H1 (cell line): ENCODE results near the gene RP9. TPM values are rescaled to one million over a fixed set of nuclear protein-coding genes. Genes with fewer than 3 reads are reported as not detected.

Source experiments
- CTCF ChIA-PET: fragments of 300-600 bp; sonication (Branson Sonifier 250); formaldehyde crosslinking; loops from one replicate; lab custom pipeline; 2021; ENCODE audit not compliant: partially characterized antibody; lab: Charles Lee
- POLR2A ChIA-PET: fragments of 300-600 bp; sonication (Branson Sonifier 250); formaldehyde crosslinking; loops from one replicate; lab custom pipeline; 2021; ENCODE audit warnings: inconsistent platforms; ENCODE audit not compliant: partially characterized antibody; lab: Charles Lee
- DNase-seq, 2 experiments: peaks; one replicate each; pipeline versions ENCODE4 v3.0.0 to v3.0.0-alpha.2; 2010 to 2022; ENCODE audit warnings: low spot score in 2 of 2, low read depth in 1 of 2, mixed read lengths in 1 of 2
- FAIRE-seq: peaks from 2 replicates; lab custom pipeline; 2011; peaks lifted over from hg19 to GRCh38; lab: Jason Lieb, UNC
- H2AFZ ChIP-seq: 2 replicates; pipeline ENCODE4 v1.8.1; 2012; ENCODE audit warnings: low read length, inconsistent platforms
- H2AK5ac ChIP-seq: 2 replicates; pipeline ENCODE4 v1.6.1; 2013; ENCODE audit warnings: low read depth, low read length
- H2BK120ac ChIP-seq: replicated peaks from 2 replicates; pipeline ENCODE3; 2013; ENCODE audit warnings: low read depth, low read length, inconsistent platforms
- H2BK12ac ChIP-seq: 2 replicates; pipeline ENCODE4 v1.6.1; 2013; ENCODE audit warnings: low read depth, low read length
- H2BK15ac ChIP-seq: 2 replicates; pipeline ENCODE4 v1.6.1; 2013; ENCODE audit warnings: low read length
- H2BK20ac ChIP-seq: 2 replicates; pipeline ENCODE4 v1.6.1; 2013; ENCODE audit warnings: low read length
- H2BK5ac ChIP-seq: 2 replicates; pipeline ENCODE4 v1.6.1; 2013; ENCODE audit warnings: low read depth, low read length
- H3K14ac ChIP-seq: 2 replicates; pipeline ENCODE4 v1.6.1; 2013; ENCODE audit warnings: inconsistent platforms; ENCODE audit not compliant: insufficient read length
- H3K18ac ChIP-seq: 2 replicates; pipeline ENCODE4 v1.6.1; 2013; ENCODE audit warnings: low read length; ENCODE audit errors: extremely low read depth
- H3K23ac ChIP-seq: 2 replicates; pipeline ENCODE4 v1.6.1; 2013; ENCODE audit warnings: inconsistent platforms; ENCODE audit not compliant: insufficient read length
- H3K23me2 ChIP-seq: 2 replicates; pipeline ENCODE4 v1.6.1; 2013; ENCODE audit warnings: low read depth, low read length
- H3K27ac ChIP-seq: 2 replicates; pipeline ENCODE4 v1.6.1; 2011; ENCODE audit warnings: low read depth, low read length, inconsistent platforms
- H3K27me3 ChIP-seq, 4 experiments: replicated peaks in 1 of 4; 1 replicate in 1 of 4; 2 replicates in 3 of 4; pipeline versions ENCODE4 v1.6.1 to v1.8.1; 2011 to 2013; ENCODE audit warnings: low read length in 3 of 4, mild to moderate bottlenecking in 3 of 4, inconsistent platforms in 2 of 4, mixed read lengths in 2 of 4, moderate library complexity in 1 of 4; ENCODE audit not compliant: control insufficient read depth in 3 of 4, insufficient read depth in 3 of 4; ENCODE audit errors: extremely low read depth in 1 of 4
- H3K36me3 ChIP-seq, 4 experiments: 2 replicates each; pipeline versions ENCODE4 v1.6.1 to v1.8.1; 2011 to 2013; ENCODE audit warnings: mild to moderate bottlenecking in 4 of 4, low read length in 3 of 4, moderate library complexity in 2 of 4, control low read depth in 1 of 4, inconsistent platforms in 1 of 4; ENCODE audit not compliant: insufficient read depth in 4 of 4, control insufficient read depth in 2 of 4
- H3K4ac ChIP-seq: replicated peaks from 2 replicates; pipeline ENCODE3; 2013; ENCODE audit warnings: low read length, low read depth, mixed read lengths, inconsistent platforms; ENCODE audit not compliant: insufficient read length
- H3K4me1 ChIP-seq, 4 experiments: replicated peaks in 1 of 4; 1 replicate in 1 of 4; 2 replicates in 3 of 4; pipeline versions ENCODE4 v1.6.1 to v1.8.1; 2011 to 2013; ENCODE audit warnings: low read length in 3 of 4, inconsistent platforms in 2 of 4, mixed read lengths in 1 of 4; ENCODE audit not compliant: insufficient read depth in 4 of 4, control insufficient read depth in 3 of 4
- H3K4me2 ChIP-seq, 2 experiments: 2 replicates each; pipeline versions ENCODE4 v1.6.1 to v1.8.1; 2011 to 2013; ENCODE audit warnings: low read depth in 2 of 2, low read length in 2 of 2, control low read depth in 1 of 2, inconsistent platforms in 1 of 2, mild to moderate bottlenecking in 1 of 2; ENCODE audit not compliant: insufficient read depth in 1 of 2
- H3K4me3 ChIP-seq, 4 experiments: fragments of 200-600, 300-600 bp in 1 of 4; sonication (generic), shearing (Covaris generic), sonication (Bioruptor Twin) in 1 of 4; 2 replicates each; pipeline versions ENCODE4 v1.5.1 to v1.8.1; 2011 to 2016; ENCODE audit warnings: low read length in 4 of 4, low read depth in 3 of 4, control low read depth in 2 of 4, inconsistent platforms in 2 of 4, mild to moderate bottlenecking in 2 of 4, mixed read lengths in 1 of 4, moderate library complexity in 1 of 4; ENCODE audit not compliant: insufficient read depth in 2 of 4; ENCODE audit errors: extremely low read depth in 1 of 4
- H3K56ac ChIP-seq: replicated peaks from 2 replicates; pipeline ENCODE3; 2013; ENCODE audit warnings: low read depth, mild to moderate bottlenecking, mixed read lengths, low read length, inconsistent platforms; ENCODE audit not compliant: insufficient read length
- H3K79me1 ChIP-seq: 2 replicates; pipeline ENCODE4 v1.6.1; 2013; ENCODE audit warnings: low read depth, low read length, control low read depth
- H3K79me2 ChIP-seq, 2 experiments: 2 replicates each; pipeline versions ENCODE4 v1.6.1 to v1.8.1; 2012 to 2013; ENCODE audit warnings: low read length in 2 of 2, mild to moderate bottlenecking in 2 of 2, inconsistent platforms in 1 of 2; ENCODE audit not compliant: insufficient read depth in 2 of 2, control insufficient read depth in 1 of 2
- H3K9ac ChIP-seq, 4 experiments: replicated peaks in 1 of 4; 1 replicate in 1 of 4; 2 replicates in 3 of 4; pipeline versions ENCODE4 v1.6.1 to v1.8.1; 2011 to 2013; ENCODE audit warnings: low read depth in 3 of 4, low read length in 3 of 4, control low read depth in 2 of 4, mild to moderate bottlenecking in 2 of 4, moderate library complexity in 2 of 4, inconsistent platforms in 1 of 4; ENCODE audit errors: extremely low read depth in 1 of 4
- H3K9me3 ChIP-seq, 2 experiments: 2 replicates each; pipeline versions ENCODE4 v1.6.1 to v1.8.1; 2012 to 2013; ENCODE audit warnings: mild to moderate bottlenecking in 2 of 2, moderate library complexity in 2 of 2, control low read depth in 1 of 2, inconsistent platforms in 1 of 2, low read depth in 1 of 2, low read length in 1 of 2, mixed read lengths in 1 of 2; ENCODE audit not compliant: insufficient read depth in 2 of 2
- H4K20me1 ChIP-seq, 2 experiments: replicated peaks in 1 of 2; 2 replicates each; pipeline versions ENCODE3 to v1.8.1; 2011 to 2013; ENCODE audit warnings: inconsistent platforms in 2 of 2, low read length in 2 of 2, mild to moderate bottlenecking in 1 of 2; ENCODE audit not compliant: insufficient read depth in 2 of 2, control insufficient read depth in 1 of 2
- H4K5ac ChIP-seq: 2 replicates; pipeline ENCODE4 v1.6.1; 2013; ENCODE audit warnings: low read length, low read depth, mixed read lengths, inconsistent platforms; ENCODE audit not compliant: insufficient read length
- H4K8ac ChIP-seq: 2 replicates; pipeline ENCODE4 v1.8.0; 2013; ENCODE audit warnings: mild to moderate bottlenecking, moderate library complexity, low read length, inconsistent platforms; ENCODE audit not compliant: insufficient read depth; ENCODE audit errors: extremely low read depth
- H4K91ac ChIP-seq: replicated peaks from 2 replicates; pipeline ENCODE3; 2013; ENCODE audit warnings: low read length, mixed read lengths, inconsistent platforms; ENCODE audit not compliant: insufficient read length
- CHD2 ChIP-seq: IDR thresholded peaks from 2 replicates; pipeline ENCODE4 v1.6.1; 2012; ENCODE audit warnings: low read length, improper control_type of control experiment
- HDAC2 ChIP-seq, 2 experiments: fragments of 300-600 bp in 1 of 2; sonication (generic) in 1 of 2; IDR thresholded peaks; 2 replicates each; pipeline ENCODE4 v1.6.1; 2011 to 2012; ENCODE audit warnings: low read depth in 2 of 2, low read length in 2 of 2, mild to moderate bottlenecking in 2 of 2, moderate library complexity in 2 of 2, borderline replicate concordance in 1 of 2, inconsistent platforms in 1 of 2
- KDM1A ChIP-seq: fragments of 200-600, 300-600 bp; sonication (generic); IDR thresholded peaks from 2 replicates; pipeline ENCODE4 v1.7.1; 2016; ENCODE audit warnings: mild to moderate bottlenecking, low read length, borderline replicate concordance
- KDM5A ChIP-seq: fragments of 200-600 bp; IDR thresholded peaks from 2 replicates; pipeline ENCODE4 v1.7.1; 2012; ENCODE audit warnings: mild to moderate bottlenecking, low read length, inconsistent platforms, mixed read lengths
- SP1 ChIP-seq: IDR thresholded peaks from 2 replicates; pipeline ENCODE4 v1.6.1; 2011; ENCODE audit warnings: low read depth, low read length
- TBP ChIP-seq: IDR thresholded peaks from 2 replicates; pipeline ENCODE4 v1.6.1; 2011; ENCODE audit warnings: low read depth, low read length, improper control_type of control experiment
- TEAD4 ChIP-seq: IDR thresholded peaks from 2 replicates; pipeline ENCODE4 v1.6.1; 2012; ENCODE audit warnings: low read depth, low read length, inconsistent platforms, mixed read lengths
- WGBS, 2 experiments: shearing (Covaris generic) in 1 of 2; methylation state at CpG; one replicate each; pipeline versions ENCODE4 v1.1.6 to v1.1.7; 2013 to 2015; ENCODE audit warnings: low lambda C conversion rate in 2 of 2, mixed read lengths in 2 of 2, inconsistent platforms in 1 of 2, low coverage in 1 of 2, missing lambda C conversion rate in 1 of 2; ENCODE audit not compliant: insufficient replicate concordance in 2 of 2, insufficient coverage in 1 of 2, insufficient read length in 1 of 2; ENCODE audit errors: extremely low coverage in 1 of 2, missing lambda C conversion rate in 1 of 2; 5-methylcytosine and 5-hydroxymethylcytosine counted together
- polyA plus RNA-seq, 7 experiments: library from polyadenylated mRNA; depleted of rRNA in 3 of 7; stranded (reverse) in 5 of 7; unstranded in 2 of 7; fragments of >200 nt in 5 of 7; fragments of 200-250 nt in 2 of 7; gene quantifications; 1 replicate in 5 of 7; 2 replicates in 1 of 7; 4 replicates in 1 of 7; pipeline versions ENCODE4 v1.2.1 to v1.2.3, GENCODE V29; 2011 to 2013; ENCODE audit warnings: missing spikeins in 2 of 7, mixed read lengths in 2 of 7
- total RNA-seq: library from RNA; stranded (reverse); fragmentation: NEBNext Ultra II Directional; extraction: Animal tissue kit (Norgen Biotek cat#: 25700); gene quantifications from 2 replicates; pipeline ENCODE4 v1.2.1, GENCODE V29; 2021

The RP9 gene
- total and polyA plus RNA-seq, 2 of the 8 experiments (the other 6 are each of a cell fraction or from before 2014, with no cell fraction given) = 11.0 to 12.4 TPM

DNA sequence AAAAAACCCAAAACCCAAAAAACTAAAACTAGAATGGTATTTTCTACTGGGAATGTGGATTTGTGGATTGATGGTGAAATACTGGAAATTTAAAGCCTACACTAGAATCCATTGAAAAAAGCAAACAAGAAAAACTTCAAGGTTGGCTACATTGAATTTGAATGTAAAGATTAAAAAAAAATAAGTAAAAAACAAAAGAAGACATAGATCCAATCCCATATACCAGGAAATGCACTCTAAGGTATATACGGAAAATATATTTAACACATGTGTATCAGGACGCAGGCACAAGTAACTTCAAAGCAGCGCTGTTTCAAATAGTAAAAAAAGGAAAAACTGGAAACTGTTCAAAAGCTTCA, 19.4 kb upstream of the RP9 start:
- no peak for DNase-seq
- WGBS, 2 experiments = 2% methylated on average over 3 of the region's 3 CpGs; no CpG with 5 or more reads in 1 of the 2 experiments
- Histone ChIP-seq H2BK12ac (no peak overlapping the region), H3K9ac (peak overlapping the region in 2 of 4 experiments; percentile 51 to 68; a peak in 3 of 7 replicates), H3K4me1 (no peaks in the 10 kb centered on the region), H2BK20ac (no peak overlapping the region), H2AFZ (peak overlapping the region; percentile 82), H3K18ac (no peak overlapping the region), H4K8ac (no peak overlapping the region), H3K56ac (no peak overlapping the region), H4K91ac (no peak overlapping the region), H3K23me2 (peaks cover 7% of the 10 kb centered on the region; the same call in 1 of the 2 replicates), H2BK15ac (no peak overlapping the region), H3K23ac (no peak overlapping the region), H3K9me3 (no peaks in the 10 kb centered on the region), H3K36me3 (no peaks in the 10 kb centered on the region), H3K27me3 (no peaks in the 10 kb centered on the region), H3K14ac (no peak overlapping the region), H3K4ac (no peak overlapping the region), H3K4me2 (peak overlapping the region; percentile 82 to 91), H3K79me2 (no peaks in the 10 kb centered on the region), H2BK120ac (no peak overlapping the region), H4K5ac (no peak overlapping the region), H3K79me1 (no peaks in the 10 kb centered on the region), H3K27ac (no peak overlapping the region), H2BK5ac (0 out of 2 replicates have a peak overlapping the region, but pooled peaks have one; percentile 45), H4K20me1 (no peaks in the 10 kb centered on the region), H2AK5ac (no peak overlapping the region), H3K4me3 (peak overlapping the region; percentile 56 to 97 (median 88))
- FAIRE-seq = no peak
- ChIA-PET CTCF (interaction anchor here (1.2 to 1.5 kb wide), 2 partner anchors 19 to 20 kb away, joined by 5 read pairs; partner anchors contain the start of gene RP9), POLR2A (no interaction called here)
- TF ChIP-seq HDAC2 (IDR thresholded peaks at IDR 0.05; ENCODE audit: borderline replicate concordance in 1 of 2, low read depth in 2 of 2, low read length in 2 of 2) (no peak), SP1 (no peak), CHD2 (no peak), KDM5A (no peak), TBP (no peak), KDM1A (no peak), TEAD4 (no peak)
